GM12872 (cell line): ENCODE measurements around the gene B3GNT9.
A peak's percentile ranks its signal among the peaks of the same experiment; 100 is the strongest.

ENCODE experiments used
- CTCF ChIP-seq: IDR thresholded peaks from 3 replicates; pipeline ENCODE4 v1.5.1; 2011; ENCODE audit warnings: low read depth, mild to moderate bottlenecking, low read length, moderate library complexity; ENCODE audit not compliant: insufficient read depth

B3GNT9 gene

GRCh38 chr16:67177743-67178699 lies 27.2 kb upstream of the B3GNT9 start:
- no peak for TF ChIP-seq CTCF

- TF ChIP-seq CTCF, result no peak
These were observed 25.9 kb upstream of the B3GNT9 start for GRCh38 chr16:67176662-67177061.

- no peak for TF ChIP-seq CTCF
These were observed 24.0 kb upstream of the B3GNT9 start for GRCh38 chr16:67174706-67175231.

GRCh38 chr16:67173808-67174705 lies 23.3 kb upstream of the B3GNT9 start:
- 0 out of 3 replicates have a peak, but pooled peaks have one; percentile 4 for TF ChIP-seq CTCF

GRCh38 chr16:67173323-67173722 lies 22.5 kb upstream of the B3GNT9 start:
- TF ChIP-seq CTCF, result no peak

- no peak for TF ChIP-seq CTCF
These were observed 20.3 kb upstream of the B3GNT9 start for GRCh38 chr16:67170949-67171649.
